Thyroid gland (tissue), 4 donors: Measurements from ENCODE around the gene PRKAA1. TPM values are rescaled to one million over a fixed set of nuclear protein-coding genes. Genes with fewer than 3 reads are reported as not detected.
"Not testable (repeated sequence)": the region's sequence is repeated elsewhere in the genome, so short reads cannot be mapped to it uniquely, and the experiment has no call there.

Source experiments
- DNase-seq, 2 donors: peaks; one replicate each; pipeline ENCODE4 v3.0.0-alpha.2; 2019
- H3K27ac ChIP-seq, 3 donors: fragments of 200-600 bp; sonication (generic); 1 replicate in 2 of 3; 2 replicates in 1 of 3; pipeline ENCODE4 v1.5.1; 2016 to 2019; ENCODE audit warnings: mild to moderate bottlenecking in 1 of 3, moderate library complexity in 1 of 3
- H3K27me3 ChIP-seq: fragments of 200-600 bp; sonication (generic); one replicate; pipeline ENCODE4 v1.5.1; 2019
- H3K36me3 ChIP-seq, 2 donors: fragments of 200-600 bp; sonication (generic); one replicate each; pipeline ENCODE4 v1.5.1; 2016 to 2019
- H3K4me1 ChIP-seq, 2 donors: fragments of 200-600 bp; sonication (generic); one replicate each; pipeline ENCODE4 v1.5.1; 2017 to 2019
- H3K4me3 ChIP-seq, 3 donors: fragments of 200-600 bp; sonication (generic); replicated peaks in 1 of 3; 1 replicate in 2 of 3; 2 replicates in 1 of 3; pipeline ENCODE4 v1.5.1; 2016; ENCODE audit warnings: mild to moderate bottlenecking in 1 of 3
- H3K9me3 ChIP-seq: fragments of 200-600 bp; sonication (generic); one replicate; pipeline ENCODE4 v1.5.1; 2017
- POLR2A ChIP-seq, 2 donors: fragments of 450-650 bp; IDR thresholded peaks; one replicate each; pipeline ENCODE4 v1.6.1; 2017; ENCODE audit warnings: antibody characterized with exemption in 2 of 2, mild to moderate bottlenecking in 2 of 2, moderate library complexity in 1 of 2
- WGBS, 2 donors: methylation state at CpG; one replicate each; pipeline ENCODE4 v1.1.5; 2017; 5-methylcytosine and 5-hydroxymethylcytosine counted together
- intact Hi-C: fragments of 100-400 bp; cut with DNase I; formaldehyde crosslinking; loops from one replicate; pipeline ENCODE4 v1.15.1; 2023
- total RNA-seq, 4 donors: library from RNA; depleted of rRNA; stranded (reverse); fragments of >200 nt; gene quantifications; one replicate each; pipeline ENCODE4 v1.2.3, GENCODE V29; 2016
- TF ChIP-seq, protein P1 (sequence below), 6 experiments: fragments of 200-600 bp in 3 of 6; fragments of 450-650 bp in 3 of 6; sonication (generic) in 3 of 6; IDR thresholded peaks; one replicate each; pipeline ENCODE4 v1.5.1; 2016 to 2019; ENCODE audit warnings: antibody characterized with exemption in 6 of 6, mild to moderate bottlenecking in 2 of 6, inconsistent platforms in 1 of 6, moderate library complexity in 1 of 6

Gene PRKAA1
- total RNA-seq, 4 donors from 2014 or later: 83.1 to 134 (median 116) TPM

- no peak overlapping the region for H3K4me3 ChIP-seq
- intact Hi-C loops: no loop called here
- peaks cover 0 to 3% of the 10 kb centered on the region in 2 donors for H3K4me1 ChIP-seq
- DNase-seq: no peak
- TF ChIP-seq, protein P1, sequence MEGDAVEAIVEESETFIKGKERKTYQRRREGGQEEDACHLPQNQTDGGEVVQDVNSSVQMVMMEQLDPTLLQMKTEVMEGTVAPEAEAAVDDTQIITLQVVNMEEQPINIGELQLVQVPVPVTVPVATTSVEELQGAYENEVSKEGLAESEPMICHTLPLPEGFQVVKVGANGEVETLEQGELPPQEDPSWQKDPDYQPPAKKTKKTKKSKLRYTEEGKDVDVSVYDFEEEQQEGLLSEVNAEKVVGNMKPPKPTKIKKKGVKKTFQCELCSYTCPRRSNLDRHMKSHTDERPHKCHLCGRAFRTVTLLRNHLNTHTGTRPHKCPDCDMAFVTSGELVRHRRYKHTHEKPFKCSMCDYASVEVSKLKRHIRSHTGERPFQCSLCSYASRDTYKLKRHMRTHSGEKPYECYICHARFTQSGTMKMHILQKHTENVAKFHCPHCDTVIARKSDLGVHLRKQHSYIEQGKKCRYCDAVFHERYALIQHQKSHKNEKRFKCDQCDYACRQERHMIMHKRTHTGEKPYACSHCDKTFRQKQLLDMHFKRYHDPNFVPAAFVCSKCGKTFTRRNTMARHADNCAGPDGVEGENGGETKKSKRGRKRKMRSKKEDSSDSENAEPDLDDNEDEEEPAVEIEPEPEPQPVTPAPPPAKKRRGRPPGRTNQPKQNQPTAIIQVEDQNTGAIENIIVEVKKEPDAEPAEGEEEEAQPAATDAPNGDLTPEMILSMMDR (IDR thresholded peaks at IDR 0.05): no peak
- no peak for TF ChIP-seq POLR2A (IDR thresholded peaks at IDR 0.05)
- no peaks in the 10 kb centered on the region for H3K9me3 ChIP-seq
- H3K36me3 ChIP-seq: peaks cover 0 to 10% of the 10 kb centered on the region in 2 donors
- H3K27me3 ChIP-seq: no peaks in the 10 kb centered on the region
- H3K27ac ChIP-seq: no peak overlapping the region
Measured at GRCh38 chr5:40735609-40736008, 62.6 kb downstream of the PRKAA1 start.

- peaks cover 0 to 10% of the 10 kb centered on the region in 2 donors for H3K36me3 ChIP-seq
- TF ChIP-seq, protein P1 (IDR thresholded peaks at IDR 0.05): no peak
- no peaks in the 10 kb centered on the region for H3K27me3 ChIP-seq
- peaks cover 0 to 3% of the 10 kb centered on the region in 2 donors for H3K4me1 ChIP-seq
- 77 to 85% methylated on average over 2 of the region's 2 CpGs for WGBS, 2 donors
- H3K27ac ChIP-seq: no peak overlapping the region
- H3K9me3 ChIP-seq: no peaks in the 10 kb centered on the region
- H3K4me3 ChIP-seq: no peak overlapping the region
- intact Hi-C loops: no loop called here
- DNase-seq: no peak
Measured at GRCh38 chr5:40734986-40735385, 63.2 kb downstream of the PRKAA1 start.

DNA sequence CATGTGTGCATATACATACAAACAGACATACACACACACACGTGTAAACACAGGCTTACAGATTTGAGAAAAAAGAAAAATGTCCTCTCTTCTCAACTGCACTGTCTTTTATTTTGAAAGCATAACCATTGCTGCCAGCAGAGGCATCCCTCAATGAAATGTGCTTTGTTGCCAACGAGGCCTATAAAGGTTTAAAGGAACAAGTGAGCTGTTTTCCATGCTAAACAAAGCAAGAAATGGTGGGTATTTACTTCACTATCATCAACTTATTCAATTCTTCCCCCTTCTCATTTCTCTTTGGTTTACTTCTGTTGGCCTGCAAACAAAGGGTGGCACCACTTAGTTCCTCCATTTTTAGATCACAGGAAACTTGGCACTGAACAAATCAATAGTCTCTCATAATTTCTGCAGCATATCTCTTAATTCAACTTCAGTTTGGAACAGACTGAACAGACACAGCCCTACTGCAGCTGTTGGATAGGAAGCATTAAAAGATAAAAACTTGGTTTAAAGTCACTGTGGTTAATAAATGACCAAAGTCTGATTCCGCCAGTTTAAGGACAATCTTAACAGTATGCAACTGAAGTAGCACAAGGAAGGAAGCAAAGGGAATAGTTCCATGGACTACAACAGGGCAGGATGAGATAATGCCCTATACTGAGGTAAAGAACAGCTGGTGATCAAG lies 64.2 kb downstream of the PRKAA1 start:
- intact Hi-C loops: no loop called here
- DNase-seq: no peak

DNA sequence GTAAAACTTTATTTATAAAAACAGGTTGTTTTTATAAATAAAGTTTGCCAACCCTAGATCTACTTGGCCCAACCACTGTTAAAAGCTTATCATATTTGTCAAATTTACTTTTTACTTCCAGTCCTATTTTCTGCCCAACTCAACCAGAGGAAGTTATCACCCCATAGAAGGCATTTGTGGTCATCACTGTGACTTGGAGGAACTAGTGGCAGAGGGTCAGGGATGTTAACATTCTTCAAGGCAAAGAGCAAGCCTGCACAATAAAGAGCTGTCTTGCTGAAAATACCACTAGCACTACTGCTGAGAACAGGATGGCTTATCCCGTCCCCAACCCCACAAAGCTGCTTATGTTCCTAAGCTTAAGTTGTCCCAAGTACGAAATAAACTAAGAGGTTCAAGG lies 64.7 kb downstream of the PRKAA1 start:
- WGBS, 2 donors: 81 to 98% methylated on average over 2 of the region's 2 CpGs
- no peaks in the 10 kb centered on the region for H3K9me3 ChIP-seq
- H3K4me1 ChIP-seq: peaks cover 0 to 3% of the 10 kb centered on the region in 2 donors
- H3K27me3 ChIP-seq: no peaks in the 10 kb centered on the region
- H3K36me3 ChIP-seq: no peaks in the 10 kb centered on the region
- TF ChIP-seq POLR2A (IDR thresholded peaks at IDR 0.05): no peak
- TF ChIP-seq, protein P1 (IDR thresholded peaks at IDR 0.05): no peak
- no peak for DNase-seq
- H3K4me3 ChIP-seq: no peak overlapping the region
- no peak overlapping the region for H3K27ac ChIP-seq
- intact Hi-C loops: no loop called here

More for the DNA sequence above, 64.2 kb downstream of the PRKAA1 start:
- Histone ChIP-seq H3K36me3 (peaks cover 0 to 4% of the 10 kb centered on the region in 2 donors), H3K9me3 (no peaks in the 10 kb centered on the region), H3K27me3 (no peaks in the 10 kb centered on the region), H3K4me1 (peaks cover 0 to 3% of the 10 kb centered on the region in 2 donors), H3K4me3 (no peak overlapping the region), H3K27ac (no peak overlapping the region)
- 62 to 63% methylated on average over 3 of the region's 3 CpGs for WGBS, 2 donors
- no peak for TF ChIP-seq POLR2A (IDR thresholded peaks at IDR 0.05)
- TF ChIP-seq, protein P1 (IDR thresholded peaks at IDR 0.05): no peak

GRCh38 chr5:40722497-40722911 lies 75.7 kb downstream of the PRKAA1 start:
- 91 to 100% methylated on average over 1 to 11 of the region's 37 CpGs for WGBS, 2 donors
- not testable (repeated sequence) for H3K36me3 ChIP-seq, H3K27ac ChIP-seq

More at GRCh38 chr5:40722497-40722911, 75.7 kb downstream of the PRKAA1 start:
- DNase-seq, H3K27me3 ChIP-seq, H3K9me3 ChIP-seq, H3K4me3 ChIP-seq, intact Hi-C loops, H3K4me1 ChIP-seq: not testable (repeated sequence)
